BLaER1 treated with 17β-estradiol and CSF1 and Interleukin-3, amounts not matched to agents 10 nM and 100 nM (cell line): ENCODE data around the gene PDHB.

Experiments
- H3K27ac ChIP-seq, 11 experiments: shearing (Covaris generic); formaldehyde crosslinking; 2 replicates each; pipeline ENCODE4 v1.8.1; 2022
- H3K27me3 ChIP-seq, 11 experiments: shearing (Covaris generic); formaldehyde crosslinking; 2 replicates each; pipeline ENCODE4 v1.8.1; 2022
- H3K36me3 ChIP-seq, 11 experiments: shearing (Covaris generic); formaldehyde crosslinking; 2 replicates each; pipeline ENCODE4 v1.8.1; 2022
- H3K4me1 ChIP-seq, 10 experiments: shearing (Covaris generic); formaldehyde crosslinking; 2 replicates each; pipeline ENCODE4 v1.8.1; 2022
- H3K4me2 ChIP-seq, 11 experiments: shearing (Covaris generic); formaldehyde crosslinking; 2 replicates each; pipeline ENCODE4 v1.8.1; 2022
- H3K4me3 ChIP-seq, 10 experiments: shearing (Covaris generic); formaldehyde crosslinking; 2 replicates each; pipeline ENCODE4 v1.8.1; 2022
- H3K9ac ChIP-seq, 11 experiments: shearing (Covaris generic); formaldehyde crosslinking; 2 replicates each; pipeline ENCODE4 v1.8.1; 2022
- H3K9me3 ChIP-seq, 11 experiments: shearing (Covaris generic); formaldehyde crosslinking; replicated peaks in 1 of 11; 2 replicates each; pipeline ENCODE4 v1.8.1; 2022
- H4K20me1 ChIP-seq, 11 experiments: shearing (Covaris generic); formaldehyde crosslinking; 2 replicates each; pipeline ENCODE4 v1.8.1; 2022
- Cebpa-rat ChIP-seq, 11 experiments: shearing (Covaris generic); IDR thresholded peaks; 2 replicates each; pipeline ENCODE4 v1.8.1; 2022

PDHB gene

DNA sequence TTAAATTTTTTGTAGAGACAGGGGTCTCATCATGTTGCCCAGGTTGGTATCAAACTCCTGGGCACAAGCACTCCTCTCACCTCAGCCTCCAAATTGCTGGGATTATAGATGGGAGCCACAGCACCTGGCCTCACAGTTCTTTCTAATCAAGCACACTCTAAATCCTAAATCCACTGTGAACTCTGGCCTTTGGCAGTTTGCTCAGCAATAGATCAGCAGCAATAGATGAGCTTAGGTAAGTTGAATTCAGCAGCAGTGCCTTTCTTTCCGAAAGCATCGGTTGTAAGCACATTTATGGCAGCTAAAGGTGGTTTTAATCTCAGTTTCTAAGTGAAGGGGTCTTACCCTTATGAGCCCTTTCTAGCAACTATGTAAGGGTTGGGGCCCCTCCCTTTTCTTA, 16.6 kb downstream of the PDHB start:
- no peak for TF ChIP-seq Cebpa-rat (IDR thresholded peaks at IDR 0.05)
- Histone ChIP-seq H3K4me2 (no peak overlapping the region), H4K20me1 (peaks cover 0 to 97% (median 71%) of the 10 kb centered on the region in 11 experiments; a peak in 17 of 22 replicates), H3K4me1 (peaks cover 9 to 33% (median 17%) of the 10 kb centered on the region in 10 experiments; a peak in 14 of 20 replicates), H3K9me3 (no peaks in the 10 kb centered on the region), H3K36me3 (peaks cover 82 to 100% (median 99%) of the 10 kb centered on the region in 11 experiments), H3K9ac (0 out of 22 replicates have a peak overlapping the region, but pooled peaks of 1 of the 11 experiments have one; percentile 1), H3K27ac (no peak overlapping the region), H3K4me3 (no peak overlapping the region), H3K27me3 (no peaks in the 10 kb centered on the region)

GRCh38 chr3:58416191-58416590, 17.4 kb downstream of the PDHB start:
- no peak for TF ChIP-seq Cebpa-rat (IDR thresholded peaks at IDR 0.05)
- Histone ChIP-seq H3K4me3 (no peak overlapping the region), H3K36me3 (peaks cover 82 to 100% (median 99%) of the 10 kb centered on the region in 11 experiments)

GRCh38 chr3:58414538-58415197, 19.0 kb downstream of the PDHB start:
- Histone ChIP-seq H3K9ac (no peak overlapping the region), H3K36me3 (peaks cover 82 to 100% (median 99%) of the 10 kb centered on the region in 11 experiments)

More at GRCh38 chr3:58416191-58416590, 17.4 kb downstream of the PDHB start:
- Histone ChIP-seq H4K20me1 (peaks cover 0 to 97% (median 73%) of the 10 kb centered on the region in 11 experiments; a peak in 17 of 22 replicates), H3K4me1 (peaks cover 10 to 33% (median 17%) of the 10 kb centered on the region in 10 experiments; a peak in 14 of 20 replicates), H3K4me2 (no peak overlapping the region), H3K27ac (no peak overlapping the region), H3K9ac (peak overlapping the region in 1 of 11 experiments; percentile 1; a peak in 1 of 22 replicates), H3K9me3 (no peaks in the 10 kb centered on the region), H3K27me3 (no peaks in the 10 kb centered on the region)

DNA sequence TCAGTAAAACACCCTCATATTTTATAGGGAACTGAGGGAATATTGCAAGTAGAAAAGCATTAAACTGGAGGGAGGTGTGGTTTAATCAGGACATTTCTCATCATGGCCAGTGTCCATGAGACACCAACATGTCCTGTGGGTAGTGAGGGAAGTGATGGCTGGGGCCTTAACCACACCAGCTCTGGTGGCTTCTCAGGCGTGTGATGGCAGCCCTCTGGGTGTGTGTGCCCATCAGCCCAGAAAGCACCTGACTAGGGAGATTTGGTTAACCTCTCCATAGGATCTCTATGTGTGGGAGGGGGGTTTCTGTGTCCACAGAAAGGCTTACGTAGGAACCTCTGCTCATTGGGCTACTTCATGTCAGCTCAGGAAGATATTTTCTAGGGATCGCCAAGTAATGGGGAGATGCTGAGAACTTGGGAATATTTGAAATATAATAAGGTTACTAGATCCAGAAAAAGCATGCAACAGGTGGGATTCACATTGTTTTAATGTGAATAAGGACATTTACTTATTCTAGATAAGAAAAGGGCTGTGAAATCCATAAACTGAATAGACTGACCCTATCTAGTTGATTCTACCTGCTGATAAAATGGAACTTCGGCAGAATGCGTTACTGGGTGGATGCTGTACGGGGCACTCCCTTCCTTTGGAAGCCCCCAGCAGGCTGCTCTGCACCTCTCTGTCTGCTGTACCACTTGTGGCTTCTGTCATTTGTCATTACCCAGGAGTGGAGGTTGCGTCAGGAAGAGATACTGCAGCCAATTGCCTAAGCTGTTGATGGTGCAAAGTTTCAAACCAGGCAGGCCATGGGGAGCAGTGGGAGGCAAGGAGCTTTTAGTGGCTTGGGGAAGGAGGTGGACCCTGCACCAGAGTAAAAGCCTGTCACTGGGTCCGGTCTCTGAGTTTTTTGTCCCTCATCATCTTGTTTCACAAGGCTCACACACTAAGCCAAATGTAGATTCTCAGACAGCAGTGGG, 21.5 kb downstream of the PDHB start:
- no peak overlapping the region for H3K27ac ChIP-seq
- no peak overlapping the region for H3K4me3 ChIP-seq
- peaks cover 0 to 25% (median 10%) of the 10 kb centered on the region in 10 experiments; a peak in 8 of 20 replicates for H3K4me1 ChIP-seq
- peaks cover 0 to 95% (median 65%) of the 10 kb centered on the region in 11 experiments; a peak in 18 of 22 replicates for H4K20me1 ChIP-seq
- no peak for TF ChIP-seq Cebpa-rat (IDR thresholded peaks at IDR 0.05)
- peaks cover 92 to 100% (median 99%) of the 10 kb centered on the region in 11 experiments for H3K36me3 ChIP-seq
- H3K9me3 ChIP-seq = no peaks in the 10 kb centered on the region
- no peak overlapping the region for H3K4me2 ChIP-seq
- H3K27me3 ChIP-seq = no peaks in the 10 kb centered on the region
- 0 out of 22 replicates have a peak overlapping the region, but pooled peaks of 1 of the 11 experiments have one; percentile 36 for H3K9ac ChIP-seq

More at GRCh38 chr3:58414538-58415197, 19.0 kb downstream of the PDHB start:
- no peaks in the 10 kb centered on the region for H3K27me3 ChIP-seq
- H3K9me3 ChIP-seq = no peaks in the 10 kb centered on the region
- H3K27ac ChIP-seq = peak overlapping the region in 1 of 11 experiments; percentile 52; a peak in 2 of 22 replicates
- H3K4me2 ChIP-seq = 0 out of 22 replicates have a peak overlapping the region, but pooled peaks of 1 of the 11 experiments have one; percentile 3
- H3K4me1 ChIP-seq = peaks cover 3 to 37% (median 15%) of the 10 kb centered on the region in 10 experiments; a peak in 13 of 20 replicates
- H4K20me1 ChIP-seq = peaks cover 0 to 99% (median 84%) of the 10 kb centered on the region in 11 experiments; a peak in 17 of 22 replicates
- no peak overlapping the region for H3K4me3 ChIP-seq
- TF ChIP-seq Cebpa-rat (IDR thresholded peaks at IDR 0.05) = no peak

GRCh38 chr3:58411036-58411435, 22.6 kb downstream of the PDHB start:
- TF ChIP-seq Cebpa-rat (IDR thresholded peaks at IDR 0.05) = no peak
- no peaks in the 10 kb centered on the region for H3K27me3 ChIP-seq
- no peaks in the 10 kb centered on the region for H3K9me3 ChIP-seq
- H3K4me2 ChIP-seq = no peak overlapping the region
- no peak overlapping the region for H3K27ac ChIP-seq
- H3K4me3 ChIP-seq = no peak overlapping the region
- peaks cover 0 to 25% (median 10%) of the 10 kb centered on the region in 10 experiments; a peak in 6 of 20 replicates for H3K4me1 ChIP-seq
- no peak overlapping the region for H3K9ac ChIP-seq
- H3K36me3 ChIP-seq = peaks cover 92 to 100% (median 99%) of the 10 kb centered on the region in 11 experiments
- H4K20me1 ChIP-seq = peaks cover 0 to 95% (median 59%) of the 10 kb centered on the region in 11 experiments; a peak in 18 of 22 replicates

GRCh38 chr3:58409663-58410062, 24.0 kb downstream of the PDHB start:
- Histone ChIP-seq H3K36me3 (peaks cover 91 to 100% (median 99%) of the 10 kb centered on the region in 11 experiments), H3K4me1 (peaks cover 0 to 25% (median 10%) of the 10 kb centered on the region in 10 experiments; a peak in 6 of 20 replicates), H3K4me3 (no peak overlapping the region), H3K9me3 (no peaks in the 10 kb centered on the region), H3K27ac (no peak overlapping the region), H3K4me2 (peak overlapping the region in 2 of 11 experiments; percentile 10 to 14; a peak in 3 of 22 replicates), H3K9ac (no peak overlapping the region), H3K27me3 (no peaks in the 10 kb centered on the region), H4K20me1 (peaks cover 0 to 94% (median 61%) of the 10 kb centered on the region in 11 experiments; a peak in 18 of 22 replicates)
- TF ChIP-seq Cebpa-rat (IDR thresholded peaks at IDR 0.05) = no peak

DNA sequence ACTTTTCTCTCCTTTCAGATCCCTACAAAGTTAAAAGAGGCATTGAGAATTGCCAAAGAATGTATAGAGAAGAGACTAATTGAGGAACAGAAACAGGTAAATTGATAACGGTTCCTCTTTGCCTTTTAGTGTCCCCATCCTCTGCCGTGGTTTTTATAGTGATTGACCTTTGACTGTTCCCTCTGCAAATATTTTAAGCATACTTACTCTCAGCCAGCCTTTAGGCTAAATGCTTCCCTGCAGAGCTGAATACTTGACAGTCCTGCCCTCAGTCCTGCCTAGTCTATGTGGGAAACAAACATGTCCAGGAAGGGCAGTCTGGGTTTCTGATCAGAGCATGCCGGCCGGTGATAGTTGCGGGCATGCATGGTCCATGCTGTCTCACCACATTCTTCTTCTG, 24.7 kb downstream of the PDHB start:
- no peak overlapping the region for H3K4me3 ChIP-seq
- no peaks in the 10 kb centered on the region for H3K27me3 ChIP-seq
- H3K4me1 ChIP-seq = peaks cover 0 to 20% (median 4%) of the 10 kb centered on the region in 10 experiments; a peak in 6 of 20 replicates
- H3K36me3 ChIP-seq = peaks cover 95 to 100% (median 100%) of the 10 kb centered on the region in 11 experiments
- peaks cover 0 to 96% (median 57%) of the 10 kb centered on the region in 11 experiments; a peak in 17 of 22 replicates for H4K20me1 ChIP-seq
- no peak overlapping the region for H3K27ac ChIP-seq
- H3K9me3 ChIP-seq = no peaks in the 10 kb centered on the region
- TF ChIP-seq Cebpa-rat (IDR thresholded peaks at IDR 0.05) = no peak
- peak overlapping the region in 2 of 11 experiments; percentile 10 to 14; a peak in 3 of 22 replicates for H3K4me2 ChIP-seq
- H3K9ac ChIP-seq = no peak overlapping the region

- Histone ChIP-seq H3K4me2 (no peak overlapping the region), H3K9ac (no peak overlapping the region), H3K9me3 (no peaks in the 10 kb centered on the region), H3K27me3 (no peaks in the 10 kb centered on the region), H4K20me1 (peaks cover 0 to 95% (median 37%) of the 10 kb centered on the region in 11 experiments; a peak in 17 of 22 replicates), H3K27ac (no peak overlapping the region), H3K36me3 (peaks cover 86 to 99% (median 98%) of the 10 kb centered on the region in 11 experiments), H3K4me3 (no peak overlapping the region), H3K4me1 (peaks cover 7 to 17% (median 12%) of the 10 kb centered on the region in 10 experiments; a peak in 13 of 20 replicates)
- TF ChIP-seq Cebpa-rat (IDR thresholded peaks at IDR 0.05) = no peak
Measured at GRCh38 chr3:58404396-58404795, 29.2 kb downstream of the PDHB start.
